PC-3 (cell line): Measurements from ENCODE around the gene AMPD2. TPM values are rescaled to one million over a fixed set of nuclear protein-coding genes. Genes with fewer than 3 reads are reported as not detected.

ENCODE experiments used
- ATAC-seq: fragments of 200-7000 bp; cut with Tn5 transposase; 2 replicates; pipeline ENCODE4 v1.9.1; 2020; ENCODE audit warnings: mild to moderate bottlenecking, moderate library complexity
- BruUV-seq: library from RNA; stranded (reverse); fragments of 400-500 nt; replicated peaks from 2 replicates; lab custom pipeline; 2021; lab: Mats Ljungman, UMichigan
- CTCF ChIA-PET: fragments of 300-600 bp; sonication (Branson Sonifier 250); formaldehyde crosslinking; loops from one replicate; lab custom pipeline; 2022; ENCODE audit warnings: antibody characterized with exemption; lab: Charles Lee
- POLR2A ChIA-PET: fragments of 300-600 bp; sonication (Branson Sonifier 250); formaldehyde crosslinking; loops from one replicate; lab custom pipeline; 2022; ENCODE audit warnings: antibody characterized with exemption; ENCODE audit not compliant: unreplicated experiment; lab: Charles Lee
- DNase-seq: peaks from one replicate; pipeline ENCODE4 v3.0.0-alpha.2; 2015
- H2AFZ ChIP-seq: fragments of 300-600 bp; sonication (generic); 2 replicates; pipeline ENCODE4 v1.6.0; 2016; ENCODE audit warnings: antibody characterized with exemption, low read length
- H3F3A ChIP-seq: fragments of 300-600 bp; sonication (generic); one replicate; pipeline ENCODE4 v1.6.0; 2017; ENCODE audit warnings: antibody characterized with exemption, low read length, control low read depth, mild to moderate bottlenecking; ENCODE audit not compliant: unreplicated experiment
- H3K27ac ChIP-seq: fragments of 300-600 bp; sonication (generic); 2 replicates; pipeline ENCODE4 v1.5.1; 2016; ENCODE audit warnings: mild to moderate bottlenecking, low read length
- H3K27me3 ChIP-seq: fragments of 300-600 bp; sonication (generic); 2 replicates; pipeline ENCODE4 v1.6.1; 2016; ENCODE audit warnings: low read length, mixed read lengths
- H3K36me3 ChIP-seq: fragments of 300-600 bp; sonication (generic); 2 replicates; pipeline ENCODE4 v1.6.1; 2016; ENCODE audit warnings: low read depth, mixed run types, low read length, mixed read lengths
- H3K4me1 ChIP-seq: fragments of 300-600 bp; sonication (generic); 2 replicates; pipeline ENCODE4 v1.5.1; 2016; ENCODE audit warnings: low read length; ENCODE audit not compliant: insufficient read depth
- H3K4me2 ChIP-seq: fragments of 300-600 bp; sonication (generic); 2 replicates; pipeline ENCODE4 v1.6.0; 2016; ENCODE audit warnings: low read length
- H3K4me3 ChIP-seq: fragments of 300-600 bp; sonication (generic); 2 replicates; pipeline ENCODE4 v1.5.1; 2016; ENCODE audit warnings: mild to moderate bottlenecking, low read length, mixed read lengths
- H3K79me2 ChIP-seq: fragments of 300-600 bp; sonication (generic); 2 replicates; pipeline ENCODE4 v1.6.1; 2017; ENCODE audit warnings: low read length, mixed read lengths
- H3K9ac ChIP-seq: fragments of 300-600 bp; sonication (generic); 2 replicates; pipeline ENCODE4 v1.6.0; 2016; ENCODE audit warnings: mild to moderate bottlenecking, low read length
- H3K9me2 ChIP-seq: fragments of 300-600 bp; sonication (generic); replicated peaks from 2 replicates; pipeline ENCODE4 v1.6.1; 2016; ENCODE audit warnings: mixed run types, low read length, mixed read lengths
- H3K9me3 ChIP-seq: fragments of 300-600 bp; sonication (generic); 2 replicates; pipeline ENCODE4 v1.6.1; 2016; ENCODE audit warnings: low read length, mixed read lengths
- H4K20me1 ChIP-seq: fragments of 300-600 bp; sonication (generic); 2 replicates; pipeline ENCODE4 v1.6.1; 2016; ENCODE audit warnings: low read length, mixed read lengths
- EZH2 ChIP-seq: fragments of 300-600 bp; sonication (generic); IDR thresholded peaks from one replicate; pipeline ENCODE4 v1.6.1; 2017; ENCODE audit warnings: antibody characterized with exemption, mild to moderate bottlenecking, low read length; ENCODE audit not compliant: unreplicated experiment
- EZH2phosphoT487 ChIP-seq: fragments of 300-600 bp; sonication (generic); IDR thresholded peaks from 2 replicates; pipeline ENCODE4 v1.6.1; 2018; ENCODE audit warnings: mild to moderate bottlenecking, antibody characterized with exemption, low read length, borderline replicate concordance
- intact Hi-C: fragments of 100-400 bp; cut with micrococcal nuclease; formaldehyde crosslinking; loops from 2 replicates; pipeline ENCODE4 v1.9.0; 2023
- total RNA-seq: library from RNA; depleted of rRNA; stranded (reverse); fragments of >200 nt; gene quantifications from 2 replicates; pipeline ENCODE4 v1.2.3, GENCODE V29; 2014
- TF ChIP-seq, protein P1 (sequence below): fragments of 300-600 bp; sonication (generic); conservative IDR thresholded peaks from 2 replicates; pipeline ENCODE4 v1.5.1; 2017; ENCODE audit warnings: antibody characterized with exemption, low read depth, mild to moderate bottlenecking, low read length

The AMPD2 gene
- total RNA-seq, 1 experiment from 2014 or later, result 75.3 TPM

DNA sequence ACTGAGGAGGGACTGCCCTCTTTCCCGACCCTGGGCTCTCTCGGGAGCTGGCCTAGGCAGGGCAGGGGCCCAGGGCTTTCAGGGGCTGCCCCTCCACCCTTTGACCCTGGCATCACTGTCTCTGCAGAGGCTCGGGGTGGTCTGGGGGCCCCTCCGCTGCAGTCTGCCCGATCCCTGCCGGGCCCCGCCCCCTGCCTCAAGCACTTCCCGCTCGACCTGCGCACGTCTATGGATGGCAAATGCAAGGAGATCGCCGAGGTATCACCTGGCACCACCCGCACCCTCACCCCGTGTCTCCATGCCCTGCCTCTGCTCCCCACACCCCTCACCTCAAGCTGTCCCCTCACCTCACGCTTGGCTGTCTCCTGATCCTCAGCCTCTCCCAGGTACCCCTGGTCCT, 5.5 kb downstream of the AMPD2 start:
- TF ChIP-seq, protein P1, sequence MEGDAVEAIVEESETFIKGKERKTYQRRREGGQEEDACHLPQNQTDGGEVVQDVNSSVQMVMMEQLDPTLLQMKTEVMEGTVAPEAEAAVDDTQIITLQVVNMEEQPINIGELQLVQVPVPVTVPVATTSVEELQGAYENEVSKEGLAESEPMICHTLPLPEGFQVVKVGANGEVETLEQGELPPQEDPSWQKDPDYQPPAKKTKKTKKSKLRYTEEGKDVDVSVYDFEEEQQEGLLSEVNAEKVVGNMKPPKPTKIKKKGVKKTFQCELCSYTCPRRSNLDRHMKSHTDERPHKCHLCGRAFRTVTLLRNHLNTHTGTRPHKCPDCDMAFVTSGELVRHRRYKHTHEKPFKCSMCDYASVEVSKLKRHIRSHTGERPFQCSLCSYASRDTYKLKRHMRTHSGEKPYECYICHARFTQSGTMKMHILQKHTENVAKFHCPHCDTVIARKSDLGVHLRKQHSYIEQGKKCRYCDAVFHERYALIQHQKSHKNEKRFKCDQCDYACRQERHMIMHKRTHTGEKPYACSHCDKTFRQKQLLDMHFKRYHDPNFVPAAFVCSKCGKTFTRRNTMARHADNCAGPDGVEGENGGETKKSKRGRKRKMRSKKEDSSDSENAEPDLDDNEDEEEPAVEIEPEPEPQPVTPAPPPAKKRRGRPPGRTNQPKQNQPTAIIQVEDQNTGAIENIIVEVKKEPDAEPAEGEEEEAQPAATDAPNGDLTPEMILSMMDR, result no peak
- TF ChIP-seq EZH2phosphoT487 (no peak), EZH2 (no peak)
- no peak for DNase-seq
- Histone ChIP-seq H3K36me3 (peaks cover 19% of the 10 kb centered on the region), H3K9ac (no peak overlapping the region), H4K20me1 (peaks cover 9% of the 10 kb centered on the region), H3F3A (no peaks in the 10 kb centered on the region), H3K4me2 (no peak overlapping the region), H3K9me2 (no peaks in the 10 kb centered on the region), H3K9me3 (no peaks in the 10 kb centered on the region), H3K27me3 (no peaks in the 10 kb centered on the region), H2AFZ (no peak overlapping the region), H3K27ac (no peak overlapping the region), H3K4me3 (no peak overlapping the region), H3K79me2 (peaks cover 46% of the 10 kb centered on the region), H3K4me1 (peaks cover 9% of the 10 kb centered on the region)
- no peak for ATAC-seq
- ChIA-PET POLR2A (no interaction called here), CTCF (no interaction called here)
- intact Hi-C loops, result no loop called here
- no TSS peak for BruUV-seq

DNA sequence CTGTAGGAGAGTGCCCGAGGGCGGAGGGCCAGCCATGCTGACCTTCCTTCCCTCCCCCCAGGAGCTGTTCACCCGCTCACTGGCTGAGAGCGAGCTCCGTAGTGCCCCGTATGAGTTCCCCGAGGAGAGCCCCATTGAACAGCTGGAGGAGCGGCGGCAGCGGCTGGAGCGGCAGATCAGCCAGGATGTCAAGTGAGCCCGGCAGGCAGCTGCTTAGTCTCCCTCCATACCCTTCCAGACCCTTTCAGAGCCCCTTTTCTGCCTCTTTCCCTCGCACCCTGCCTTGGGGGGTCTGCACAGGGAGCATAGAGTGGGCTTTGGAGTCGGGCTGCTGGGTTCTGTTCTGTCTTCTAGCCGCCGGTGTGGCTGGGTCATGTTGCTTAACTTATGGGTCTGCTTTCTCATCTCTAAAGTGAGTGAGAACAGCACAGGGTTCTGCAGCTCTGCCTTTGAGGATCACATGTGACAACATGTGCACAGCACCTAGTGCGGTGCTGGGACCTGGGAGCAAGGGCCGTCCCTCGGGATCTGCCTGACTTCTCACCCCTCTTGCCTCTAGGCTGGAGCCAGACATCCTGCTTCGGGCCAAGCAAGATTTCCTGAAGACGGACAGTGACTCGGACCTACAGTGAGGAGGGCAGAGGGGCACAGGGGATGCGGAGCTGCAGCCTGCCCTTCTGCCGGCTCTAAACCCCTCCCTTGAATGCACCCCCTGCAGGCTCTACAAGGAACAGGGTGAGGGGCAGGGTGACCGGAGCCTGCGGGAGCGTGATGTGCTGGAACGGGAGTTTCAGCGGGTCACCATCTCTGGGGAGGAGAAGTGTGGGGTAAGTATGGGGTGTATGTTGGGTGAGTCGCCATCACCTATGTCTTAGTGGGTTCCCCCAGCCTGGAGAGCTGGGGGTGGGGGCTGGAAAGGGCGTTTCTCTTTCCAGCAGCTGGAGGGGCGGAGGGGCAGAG, 6.2 kb downstream of the AMPD2 start:
- Histone ChIP-seq H3K27ac (no peak overlapping the region), H3K79me2 (peaks cover 39% of the 10 kb centered on the region), H3K9me3 (no peaks in the 10 kb centered on the region), H3K27me3 (no peaks in the 10 kb centered on the region), H3K36me3 (peaks cover 23% of the 10 kb centered on the region), H3K9ac (no peak overlapping the region), H3K9me2 (no peaks in the 10 kb centered on the region), H3K4me3 (no peak overlapping the region), H3K4me2 (no peak overlapping the region), H3F3A (no peaks in the 10 kb centered on the region), H3K4me1 (peaks cover 9% of the 10 kb centered on the region), H2AFZ (no peak overlapping the region), H4K20me1 (peaks cover 9% of the 10 kb centered on the region)
- CTCF ChIA-PET, result no interaction called here
- POLR2A ChIA-PET, result no interaction called here
- no peak for ATAC-seq
- TF ChIP-seq EZH2 (no peak), EZH2phosphoT487 (no peak)
- TF ChIP-seq, protein P1, result no peak
- intact Hi-C loops, result no loop called here
- no peak for DNase-seq
- no TSS peak for BruUV-seq
